B cell (primary cell): ENCODE data around the gene CBX2. TPM values are rescaled to one million over a fixed set of nuclear protein-coding genes. Genes with fewer than 3 reads are reported as not detected.
A peak's percentile ranks its signal among the peaks of the same experiment; 100 is the strongest.

ENCODE experiments used
- ATAC-seq: fragments of 200-7000 bp; cut with Tn5 transposase; one replicate; pipeline ENCODE4 v1.10.0; 2021; ENCODE audit warnings: low read depth, mild to moderate bottlenecking, moderate number of reproducible peaks, moderate library complexity
- CTCF ChIA-PET: fragments of 350-600 bp; sonication (Branson Sonifier 250); formaldehyde crosslinking; loops from one replicate; lab custom pipeline; 2021; ENCODE audit warnings: antibody characterized with exemption, inconsistent platforms; lab: Charles Lee
- POLR2A ChIA-PET: fragments of 350-600 bp; sonication (Branson Sonifier 250); formaldehyde crosslinking; loops from one replicate; lab custom pipeline; 2021; ENCODE audit warnings: antibody characterized with exemption; lab: Charles Lee
- DNase-seq: peaks from one replicate; pipeline ENCODE4 v3.0.0; 2013
- H2AFZ ChIP-seq: 2 replicates; pipeline ENCODE4 v1.6.1; 2012; ENCODE audit warnings: mild to moderate bottlenecking, low read depth, low read length; ENCODE audit not compliant: insufficient read depth, poor library complexity, severe bottlenecking
- H3K27ac ChIP-seq, 2 donors: 1 replicate in 1 of 2; 2 replicates in 1 of 2; pipeline ENCODE4 v1.5.1; 2012 to 2013; ENCODE audit warnings: low read length in 2 of 2, mild to moderate bottlenecking in 2 of 2, moderate library complexity in 1 of 2
- H3K27me3 ChIP-seq, 4 experiments: fragments of 200-600 bp in 1 of 4; sonication (generic) in 1 of 4; replicated peaks in 1 of 4; 1 replicate in 2 of 4; 2 replicates in 2 of 4; pipeline versions ENCODE4 v1.6.1 to v1.7.0; 2013 to 2016; ENCODE audit warnings: low read length in 3 of 4, mild to moderate bottlenecking in 2 of 4, mixed read lengths in 1 of 4, moderate library complexity in 1 of 4; ENCODE audit not compliant: insufficient read depth in 4 of 4, control insufficient read depth in 3 of 4; ENCODE audit errors: control extremely low read depth in 1 of 4
- H3K36me3 ChIP-seq, 2 experiments: replicated peaks in 1 of 2; 1 replicate in 1 of 2; 2 replicates in 1 of 2; pipeline versions ENCODE4 v1.6.1 to v1.7.1; 2013; ENCODE audit warnings: low read length in 1 of 2; ENCODE audit not compliant: insufficient read depth in 2 of 2, control insufficient read depth in 1 of 2; ENCODE audit errors: control extremely low read depth in 1 of 2, extremely low read depth in 1 of 2
- H3K4me1 ChIP-seq, 2 donors: fragments of 200-600 bp in 1 of 2; sonication (generic) in 1 of 2; 1 replicate in 1 of 2; 2 replicates in 1 of 2; pipeline versions ENCODE4 v1.5.1 to v1.6.1; 2013 to 2017; ENCODE audit warnings: low read length in 2 of 2; ENCODE audit not compliant: control insufficient read depth in 2 of 2, insufficient read depth in 2 of 2
- H3K4me2 ChIP-seq: replicated peaks from 2 replicates; pipeline ENCODE3; 2012; ENCODE audit warnings: mild to moderate bottlenecking, low read depth, low read length; ENCODE audit not compliant: poor library complexity, severe bottlenecking
- H3K4me3 ChIP-seq, 5 experiments: fragments of 200-600 bp in 1 of 5; sonication (generic) in 1 of 5; 1 replicate in 3 of 5; 2 replicates in 2 of 5; pipeline versions ENCODE4 v1.5.1 to v1.7.0; 2011 to 2016; ENCODE audit warnings: low read length in 4 of 5, mild to moderate bottlenecking in 4 of 5, low read depth in 2 of 5, control low read depth in 1 of 5, moderate library complexity in 1 of 5; ENCODE audit not compliant: insufficient read depth in 1 of 5; ENCODE audit errors: control extremely low read depth in 1 of 5, extremely low read depth in 1 of 5
- H3K79me2 ChIP-seq: fragments of 200-600 bp; sonication (generic); one replicate; pipeline ENCODE4 v1.6.0; 2016; ENCODE audit warnings: low read length; ENCODE audit not compliant: control insufficient read depth, insufficient read depth
- H3K9ac ChIP-seq: fragments of 200-600 bp; sonication (generic); 2 replicates; pipeline ENCODE4 v1.6.1; 2017; ENCODE audit warnings: mild to moderate bottlenecking, low read length, moderate library complexity
- H3K9me3 ChIP-seq, 3 donors: one replicate each; pipeline versions ENCODE4 v1.6.1 to v1.7.1; 2013; ENCODE audit warnings: low read length in 2 of 3; ENCODE audit not compliant: control insufficient read depth in 2 of 3, insufficient read depth in 1 of 3; ENCODE audit errors: control extremely low read depth in 1 of 3
- H4K20me1 ChIP-seq: 2 replicates; pipeline ENCODE4 v1.6.0; 2012; ENCODE audit warnings: mild to moderate bottlenecking, low read length; ENCODE audit not compliant: insufficient read depth, control insufficient read depth, poor library complexity, severe bottlenecking
- H3K27ac Mint-ChIP-seq: one replicate; pipeline ENCODE4 v1.8.0; 2021; ENCODE audit warnings: mixed read lengths
- H3K27me3 Mint-ChIP-seq: one replicate; pipeline ENCODE4 v1.8.0; 2021; ENCODE audit warnings: mixed read lengths
- H3K4me1 Mint-ChIP-seq: one replicate; pipeline ENCODE4 v1.8.0; 2021; ENCODE audit warnings: mixed read lengths
- H3K4me3 Mint-ChIP-seq: one replicate; pipeline ENCODE4 v1.8.0; 2021; ENCODE audit warnings: mixed read lengths
- H3K9me3 Mint-ChIP-seq: one replicate; pipeline ENCODE4 v1.8.0; 2022; ENCODE audit warnings: mixed read lengths; ENCODE audit not compliant: insufficient read depth
- CTCF ChIP-seq: fragments of 200-600 bp; IDR thresholded peaks from one replicate; pipeline ENCODE4 v1.8.0; 2022; ENCODE audit warnings: antibody characterized with exemption, mild to moderate bottlenecking
- EZH2 ChIP-seq: IDR thresholded peaks from 2 replicates; pipeline ENCODE4 v1.6.1; 2012; ENCODE audit warnings: borderline replicate concordance, low read depth, mild to moderate bottlenecking, moderate library complexity, low read length; ENCODE audit not compliant: insufficient read depth, poor library complexity, severe bottlenecking
- WGBS: methylation state at CpG from one replicate; pipeline ENCODE4 v1.1.5; 2013; ENCODE audit warnings: missing lambda C conversion rate; ENCODE audit not compliant: insufficient coverage; 5-methylcytosine and 5-hydroxymethylcytosine counted together
- intact Hi-C: fragments of 100-400 bp; cut with micrococcal nuclease; formaldehyde crosslinking; loops from one replicate; pipeline ENCODE4 v1.10.0; 2022
- polyA plus RNA-seq: library from polyadenylated mRNA; depleted of rRNA; stranded (reverse); fragments of >200 nt; gene quantifications from 2 replicates; pipeline ENCODE4 v1.2.3, GENCODE V29; 2012
- total RNA-seq, 2 donors: library from RNA; stranded (reverse); fragments of 120-200 nt in 1 of 2; gene quantifications; 1 replicate in 1 of 2; 2 replicates in 1 of 2; pipeline versions ENCODE4 v1.2.3 to v1.2.4, GENCODE V29; 2013 to 2022

Gene CBX2
- total and polyA plus RNA-seq, 2 donors (not counting 1 experiment from before 2014, with no cell fraction given): 0.10 to 0.47 TPM

- Histone ChIP-seq H3K27me3 (no peaks in the 10 kb centered on the region), H4K20me1 (no peaks in the 10 kb centered on the region), H3K36me3 (no peaks in the 10 kb centered on the region), H3K79me2 (no peaks in the 10 kb centered on the region), H3K27ac (no peak overlapping the region), H2AFZ (no peak overlapping the region), H3K4me3 (no peak overlapping the region), H3K4me2 (no peak overlapping the region), H3K9me3 (peaks cover 0 to 3% (median 0%) of the 10 kb centered on the region in 3 donors), H3K9ac (no peak overlapping the region), H3K4me1 (peaks cover 17 to 27% of the 10 kb centered on the region in 2 donors)
- 98% methylated on average over 5 of the region's 5 CpGs for WGBS
- no peaks in the 10 kb centered on the region for H3K27me3 Mint-ChIP-seq
- ChIA-PET POLR2A (no interaction called here), CTCF (interaction anchor here (1.0 kb wide), 1 partner anchor 264 kb away, joined by 3 read pairs; no protein-coding TSS in a partner anchor)
- DNase-seq (no peak), ATAC-seq (no peak)
- no peak for TF ChIP-seq CTCF
- TF ChIP-seq EZH2: no peak
- intact Hi-C loops: loop anchor here (5.0 kb wide), 1 partner anchor 107 kb away; the partner anchor contains the start of gene CBX4
- H3K4me1 Mint-ChIP-seq: peaks cover 53% of the 10 kb centered on the region
- H3K27ac Mint-ChIP-seq: no peak overlapping the region
- H3K4me3 Mint-ChIP-seq: peak overlapping the region; percentile 37
- no peaks in the 10 kb centered on the region for H3K9me3 Mint-ChIP-seq
Observed at GRCh38 chr17:79730437-79730768, 47.5 kb upstream of the CBX2 start.

- no peak for ATAC-seq
- no peak within 1 kb of the TSS for H3K27ac ChIP-seq
- TF ChIP-seq CTCF (no peak), EZH2 (no peak)
- intact Hi-C loops: loop anchor here (5.0 kb wide), 1 partner anchor 106 kb away; the partner anchor contains the start of gene CBX4
- no peak within 1 kb of the TSS for H2AFZ ChIP-seq
- H3K27ac Mint-ChIP-seq: peak within 1 kb of the TSS; percentile 61
- H3K9me3 Mint-ChIP-seq: no peaks in the 10 kb centered on the region
- WGBS: 89% methylated on average over 30 of the region's 33 CpGs
- no peak for DNase-seq
- peak within 1 kb of the TSS; percentile 44 for H3K4me3 Mint-ChIP-seq
- no peak within 1 kb of the TSS for H3K9ac ChIP-seq
- H3K4me1 Mint-ChIP-seq: peaks cover 53% of the 10 kb centered on the region
- H3K27me3 ChIP-seq: no peaks in the 10 kb centered on the region
- H3K4me1 ChIP-seq: peaks cover 17 to 27% of the 10 kb centered on the region in 2 donors
- no peak within 1 kb of the TSS for H3K4me2 ChIP-seq
- H3K79me2 ChIP-seq: no peaks in the 10 kb centered on the region
- CTCF ChIA-PET: interaction anchor here (1.0 kb wide), 1 partner anchor 264 kb away, joined by 3 read pairs; no protein-coding TSS in a partner anchor
- H3K27me3 Mint-ChIP-seq: no peaks in the 10 kb centered on the region
- peaks cover 0 to 3% (median 0%) of the 10 kb centered on the region in 3 donors for H3K9me3 ChIP-seq
- no peaks in the 10 kb centered on the region for H4K20me1 ChIP-seq
- H3K4me3 ChIP-seq: no peak within 1 kb of the TSS
- POLR2A ChIA-PET: no interaction called here
- H3K36me3 ChIP-seq: no peaks in the 10 kb centered on the region
Observed at GRCh38 chr17:79730769-79731483, 47.0 kb upstream of the CBX2 start, which contains the start of gene ENPP7. TSS of gene ENPP7 (plus strand) at chr17:79730943. CDS start at chr17:79731140, 197 bp downstream.
